ENCODE measurements around the gene DNAH3.

- TF ChIP-seq POLR2A (IDR thresholded peaks at IDR 0.05): no peak
- TF ChIP-seq CTCF (IDR thresholded peaks at IDR 0.05): no peak
Observed at GRCh38 chr16:21130811-21131210, 19.8 kb downstream of the DNAH3 start.
